ENCODE results near the gene AGO1.

Gene AGO1

GRCh38 chr1:35854989-35855700 lies 27.9 kb upstream of the AGO1 start:
- TF ChIP-seq CTCF (conservative IDR thresholded peaks at IDR 0.05; ENCODE audit: low read length): no peak
- H3K4me3 ChIP-seq (ENCODE audit: low read length): no peak overlapping the region
- DNase-seq (ENCODE audit: low read depth): no peak

- no peak for DNase-seq (ENCODE audit: low read depth)
- no peak overlapping the region for H3K4me3 ChIP-seq (ENCODE audit: low read length)
- no peak for TF ChIP-seq CTCF (conservative IDR thresholded peaks at IDR 0.05; ENCODE audit: low read length)
Observed at GRCh38 chr1:35856964-35857363, 26.0 kb upstream of the AGO1 start.

DNA sequence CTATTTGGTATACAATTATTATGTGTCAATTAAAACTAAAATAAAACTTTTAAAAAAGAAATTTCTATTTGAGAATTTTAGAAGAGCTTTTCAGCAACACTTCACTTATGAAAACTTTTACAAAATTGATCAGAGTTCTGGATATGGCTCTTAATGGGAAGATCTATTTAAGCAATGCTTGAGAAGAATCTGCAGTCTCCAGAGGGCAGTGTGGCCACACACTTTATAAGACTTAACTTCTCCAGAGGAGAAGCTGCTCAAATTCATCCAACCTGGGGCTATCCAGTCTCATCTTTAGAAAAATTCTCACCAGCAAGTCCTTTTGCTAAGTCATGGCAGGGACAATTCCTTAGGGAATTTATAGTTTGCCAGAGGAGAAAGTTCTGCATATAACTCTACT lies 25.2 kb upstream of the AGO1 start:
- TF ChIP-seq CTCF (conservative IDR thresholded peaks at IDR 0.05; ENCODE audit: low read length): no peak
- H3K4me3 ChIP-seq (ENCODE audit: low read length): no peak overlapping the region
- DNase-seq (ENCODE audit: low read depth): peak; percentile 26

DNA sequence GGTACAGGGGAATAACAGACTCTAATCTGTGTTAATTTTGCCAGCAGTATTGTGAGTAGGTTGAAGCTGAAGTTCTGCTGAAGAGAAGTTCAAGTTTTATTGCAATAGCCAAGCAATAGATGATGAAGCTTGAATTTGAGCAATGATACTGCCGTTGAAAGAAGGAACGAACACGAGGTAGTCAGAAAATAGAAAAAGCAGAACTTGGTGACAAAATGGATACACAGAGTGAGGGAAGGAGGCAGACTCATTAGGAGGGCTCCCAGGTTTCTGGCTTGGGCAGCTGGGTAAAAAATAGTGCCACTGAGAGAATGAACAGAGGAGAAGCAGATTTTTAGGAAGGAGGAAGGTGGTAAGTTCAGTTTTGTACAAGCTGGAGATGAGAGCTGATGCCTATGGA lies 22.3 kb upstream of the AGO1 start:
- no peak for TF ChIP-seq CTCF (conservative IDR thresholded peaks at IDR 0.05; ENCODE audit: low read length)
- H3K4me3 ChIP-seq (ENCODE audit: low read length): no peak overlapping the region
- DNase-seq (ENCODE audit: low read depth): no peak

DNA sequence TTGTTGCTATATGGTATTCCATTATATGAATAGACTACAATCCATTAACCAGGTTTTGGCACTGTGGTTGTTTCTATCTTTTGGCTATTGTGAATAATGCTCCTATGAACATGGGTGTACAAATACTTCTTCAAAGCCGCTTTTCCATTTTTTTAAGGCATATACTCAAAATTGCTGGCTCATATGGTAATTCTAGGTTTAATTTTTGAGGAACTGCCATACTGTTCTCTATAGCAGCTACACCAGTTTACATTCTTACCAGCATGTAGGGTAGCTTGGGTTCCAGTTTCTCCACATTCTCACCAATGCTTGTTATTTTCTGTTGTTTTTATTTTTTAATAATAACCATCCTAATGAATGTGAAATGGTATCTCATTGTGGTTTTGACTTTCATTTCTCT lies 19.9 kb upstream of the AGO1 start:
- no peak for TF ChIP-seq CTCF (conservative IDR thresholded peaks at IDR 0.05; ENCODE audit: low read length)
- no peak for DNase-seq (ENCODE audit: low read depth)
- no peak overlapping the region for H3K4me3 ChIP-seq (ENCODE audit: low read length)

DNA sequence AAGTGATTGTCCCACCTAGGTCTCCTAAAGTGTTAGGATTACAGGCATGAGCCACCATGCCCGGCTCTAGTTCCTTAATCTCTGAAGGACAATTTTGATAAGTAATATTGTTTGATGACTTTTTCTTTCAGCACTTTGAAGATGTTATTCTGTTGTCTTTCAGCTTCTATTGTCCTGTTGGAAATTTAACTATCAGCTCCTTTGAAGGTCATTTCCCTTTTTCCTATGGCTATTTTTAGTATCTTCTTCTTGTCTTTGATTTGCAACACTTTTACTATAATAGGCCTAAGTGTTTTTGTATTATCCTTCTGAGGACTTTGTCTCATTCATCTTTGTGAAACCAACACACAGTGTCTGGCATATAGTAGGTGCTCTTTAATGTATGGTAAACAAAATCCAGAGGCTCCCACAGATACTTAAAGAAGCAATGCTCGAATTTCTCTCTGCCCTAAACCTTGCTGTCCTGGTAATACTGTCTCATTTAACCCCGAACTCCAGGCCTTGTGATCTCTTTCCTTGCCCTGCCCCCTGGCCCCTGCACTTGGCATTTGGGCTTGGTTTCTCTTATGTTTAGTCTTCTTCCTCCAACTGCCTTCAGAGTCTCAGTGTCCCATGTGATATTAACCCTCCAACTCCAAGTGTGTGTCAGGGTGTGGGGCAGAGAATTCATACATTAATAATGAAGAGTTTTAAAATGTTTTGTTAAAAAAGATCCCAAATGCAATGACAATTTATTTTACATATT lies 19.0 kb upstream of the AGO1 start:
- no peak for TF ChIP-seq CTCF (conservative IDR thresholded peaks at IDR 0.05; ENCODE audit: low read length)
- no peak for DNase-seq (ENCODE audit: low read depth)
- H3K4me3 ChIP-seq (ENCODE audit: low read length): no peak overlapping the region

DNA sequence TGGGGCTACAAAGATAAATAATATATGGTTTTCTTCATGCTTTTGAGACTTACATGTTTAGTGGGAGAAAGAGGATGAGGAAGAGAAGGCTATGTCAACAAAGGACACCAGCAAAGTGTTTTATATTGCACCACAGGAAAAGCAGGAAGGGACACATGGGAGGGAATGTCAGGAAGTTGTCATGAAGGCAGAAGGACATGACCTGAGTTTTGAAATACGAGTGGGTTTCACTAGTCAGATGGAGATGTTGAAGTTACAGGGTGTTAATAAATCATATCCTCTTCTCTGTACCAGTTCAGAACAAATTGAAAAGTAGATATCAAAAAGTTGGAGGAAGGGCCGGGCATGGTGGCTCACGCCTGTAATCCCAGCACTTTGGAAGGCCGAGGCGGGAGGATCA lies 18.2 kb upstream of the AGO1 start:
- no peak for DNase-seq (ENCODE audit: low read depth)
- no peak for TF ChIP-seq CTCF (conservative IDR thresholded peaks at IDR 0.05; ENCODE audit: low read length)
- no peak overlapping the region for H3K4me3 ChIP-seq (ENCODE audit: low read length)

Measured in AG10803 (cell line).